ENCODE data around the gene FBLN7. TPM values are rescaled to one million over a fixed set of nuclear protein-coding genes. Genes with fewer than 3 reads are reported as not detected.
"Not testable (repeated sequence)": the region's sequence is repeated elsewhere in the genome, so short reads cannot be mapped to it uniquely, and the experiment has no call there.

Gene FBLN7
- total RNA-seq, 2 donors from 2014 or later, result 0.70 to 1.5 TPM

DNA sequence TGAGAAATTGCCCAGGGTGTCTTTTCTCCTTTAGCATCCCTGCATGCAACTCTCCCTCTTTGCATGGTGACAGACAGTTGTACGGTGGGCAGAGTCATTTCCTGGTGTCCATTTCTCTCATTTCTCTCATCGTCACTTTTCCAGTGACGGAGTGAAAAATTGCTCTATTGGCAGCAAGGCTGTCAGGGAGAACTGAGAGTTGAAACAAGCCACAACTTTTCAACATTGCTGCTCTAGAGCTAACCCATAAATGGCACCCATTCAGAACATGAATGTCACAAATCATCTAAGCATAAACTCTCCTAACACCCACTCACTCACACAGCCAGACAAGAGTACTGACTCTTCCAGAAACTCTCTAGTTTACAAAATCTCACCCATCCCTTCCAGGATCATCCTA, 61.0 kb downstream of the FBLN7 start:
- ATAC-seq (no peak), DNase-seq (no peak)
- intact Hi-C loops (cut with DNase I, micrococcal nuclease), result no loop called here

- intact Hi-C loops (cut with DNase I, micrococcal nuclease), result no loop called here
- no peak for ATAC-seq
Measured at GRCh38 chr2:112201696-112202430, 63.7 kb downstream of the FBLN7 start.

GRCh38 chr2:112204411-112204810, 66.2 kb downstream of the FBLN7 start:
- ATAC-seq, result no peak
- DNase-seq, result no peak
- intact Hi-C loops (cut with DNase I, micrococcal nuclease), result no loop called here

More at GRCh38 chr2:112201696-112202430, 63.7 kb downstream of the FBLN7 start:
- no peak for DNase-seq

DNA sequence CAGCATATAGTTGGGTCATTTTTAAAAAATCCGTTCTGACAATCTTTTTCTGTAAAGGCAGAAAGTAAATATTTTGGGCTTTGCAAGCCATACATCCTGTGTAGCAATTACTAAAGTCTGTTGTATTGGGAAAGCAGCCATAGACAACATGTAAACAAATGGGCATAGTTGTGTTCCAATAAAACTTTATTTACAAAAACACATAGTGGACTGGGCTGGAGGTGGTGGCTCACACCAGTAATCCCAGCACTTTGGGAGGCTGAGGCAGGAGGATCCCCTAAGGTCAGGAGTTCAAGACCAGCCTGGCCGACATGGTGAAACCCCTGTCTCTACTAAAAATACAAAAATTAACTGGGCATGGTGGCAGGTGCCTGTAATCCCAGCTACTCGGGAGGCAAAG, 69.7 kb downstream of the FBLN7 start:
- intact Hi-C loops (cut with DNase I, micrococcal nuclease); DNase-seq; ATAC-seq: not testable (repeated sequence)

DNA sequence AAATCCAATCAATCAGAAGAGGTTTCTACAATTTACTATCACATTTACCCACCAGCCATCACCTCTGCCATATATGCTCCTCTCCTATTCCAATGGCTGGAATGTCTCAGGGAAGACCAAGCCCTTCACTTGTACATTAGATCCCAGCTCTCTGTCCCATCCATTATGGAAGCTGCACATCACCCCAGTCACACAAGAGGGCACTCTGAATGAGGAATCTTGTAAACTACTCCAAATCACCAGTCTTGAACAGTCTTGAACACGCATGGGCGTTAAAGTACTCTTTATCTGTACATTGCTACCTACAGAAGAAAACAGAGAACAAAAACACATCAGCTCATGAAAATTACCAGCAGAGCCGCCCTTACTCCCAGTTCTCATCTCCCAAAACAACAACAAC, 78.0 kb downstream of the FBLN7 start:
- DNase-seq (no peak), ATAC-seq (no peak)
- intact Hi-C loops (cut with DNase I, micrococcal nuclease), result no loop called here

- DNase-seq (no peak), ATAC-seq (no peak)
- intact Hi-C loops (cut with DNase I, micrococcal nuclease), result no loop called here
Measured at GRCh38 chr2:112217854-112218253, 79.7 kb downstream of the FBLN7 start.

GRCh38 chr2:112220186-112220585, 82.0 kb downstream of the FBLN7 start:
- intact Hi-C loops (cut with DNase I, micrococcal nuclease), result no loop called here
- ATAC-seq (no peak), DNase-seq (no peak)

GRCh38 chr2:112220831-112221230, 82.6 kb downstream of the FBLN7 start:
- intact Hi-C loops (cut with DNase I, micrococcal nuclease), result no loop called here

DNA sequence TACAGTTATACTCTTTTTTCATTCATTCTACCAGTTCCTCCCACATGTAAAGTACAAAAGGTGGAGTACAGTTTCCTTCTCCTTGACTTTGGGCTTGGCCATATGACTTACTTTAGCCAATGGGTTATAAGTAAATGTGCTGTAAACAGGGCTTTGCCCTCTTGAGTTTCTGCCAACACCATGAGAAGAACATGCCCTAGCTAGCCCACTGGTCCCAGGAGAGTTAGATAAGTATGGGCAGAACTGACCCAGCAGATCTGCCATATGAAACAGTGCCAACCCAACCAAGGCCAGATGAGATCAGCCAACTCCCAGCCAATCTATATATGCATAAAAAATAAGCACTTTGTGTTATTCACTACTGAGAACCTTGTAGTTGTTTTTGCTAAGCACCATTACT, 91.2 kb downstream of the FBLN7 start:
- DNase-seq (no peak), ATAC-seq (peak; percentile 21)
- intact Hi-C loops (cut with DNase I, micrococcal nuclease), result no loop called here

More at GRCh38 chr2:112220831-112221230, 82.6 kb downstream of the FBLN7 start:
- no peak for DNase-seq
- ATAC-seq, result no peak

- DNase-seq (no peak), ATAC-seq (no peak)
- intact Hi-C loops (cut with DNase I, micrococcal nuclease), result no loop called here
Measured at GRCh38 chr2:112230371-112230770, 92.2 kb downstream of the FBLN7 start.

Other genes starting within 250 kb of the FBLN7 start
- gene MERTK, start 239.8 kb upstream of the FBLN7 start, total RNA-seq, result 1 to 10 TPM; 9.0 to 9.2 TPM
- 10 to 100 TPM; 72.6 to 81.3 TPM for gene TMEM87B, start 83.1 kb upstream of the FBLN7 start, total RNA-seq
- 1 to 10 TPM; 5.1 to 8.1 TPM for gene ZC3H8, start 116.7 kb downstream of the FBLN7 start, total RNA-seq
- gene ZC3H6, start 137.2 kb downstream of the FBLN7 start, total RNA-seq, result 1 to 10 TPM; 5.5 to 9.6 TPM